Left ventricle myocardium superior (tissue), 1 donor: ENCODE results near the gene SNRK. TPM values are rescaled to one million over a fixed set of nuclear protein-coding genes. Genes with fewer than 3 reads are reported as not detected.
"Not testable (repeated sequence)": the region's sequence is repeated elsewhere in the genome, so short reads cannot be mapped to it uniquely, and the experiment has no call there.

ENCODE experiments used
- ATAC-seq: fragments of 200-7000 bp; cut with Tn5 transposase; one replicate; pipeline ENCODE4 v1.9.1; 2020; ENCODE audit warnings: mild to moderate bottlenecking, moderate library complexity
- DNase-seq: peaks from one replicate; pipeline ENCODE4 v3.0.0-alpha.2; 2020
- intact Hi-C: fragments of 100-400 bp; cut with micrococcal nuclease; formaldehyde crosslinking; loops from one replicate; pipeline ENCODE4 v1.11.0; 2022
- total RNA-seq: library from RNA; stranded (reverse); fragmentation: NEBNext Ultra II Directional; extraction: Animal tissue kit (Norgen Biotek cat#: 25700); gene quantifications from one replicate; pipeline ENCODE4 v1.2.1, GENCODE V29; 2021
- donor health status: DM: no; HTN: yes; CAD: no; lungs with severe emphysema.

Gene SNRK
- total RNA-seq, 1 donor from 2014 or later = 23.6 TPM

DNA sequence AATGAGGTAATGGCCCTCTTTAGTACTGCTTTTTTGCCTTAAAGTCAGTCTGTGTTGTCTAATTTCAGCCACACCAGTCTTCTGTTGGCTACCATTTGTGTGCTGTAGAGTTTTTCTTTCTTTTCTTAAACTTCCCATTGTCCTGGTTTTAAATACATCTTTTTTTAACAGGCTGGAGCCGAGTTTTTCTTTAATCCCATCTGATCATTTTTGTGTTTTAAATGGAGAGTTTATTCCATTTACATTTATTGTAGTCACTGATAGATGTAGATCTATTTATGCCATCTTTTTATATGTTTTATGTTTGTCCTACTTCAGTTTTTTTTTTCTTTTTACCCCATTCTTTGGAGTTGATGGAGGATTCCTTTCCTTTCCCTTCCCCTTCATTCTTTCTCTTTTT lies 49.5 kb downstream of the SNRK start:
- DNase-seq (no peak), ATAC-seq (no peak)
- intact Hi-C loops = no loop called here

DNA sequence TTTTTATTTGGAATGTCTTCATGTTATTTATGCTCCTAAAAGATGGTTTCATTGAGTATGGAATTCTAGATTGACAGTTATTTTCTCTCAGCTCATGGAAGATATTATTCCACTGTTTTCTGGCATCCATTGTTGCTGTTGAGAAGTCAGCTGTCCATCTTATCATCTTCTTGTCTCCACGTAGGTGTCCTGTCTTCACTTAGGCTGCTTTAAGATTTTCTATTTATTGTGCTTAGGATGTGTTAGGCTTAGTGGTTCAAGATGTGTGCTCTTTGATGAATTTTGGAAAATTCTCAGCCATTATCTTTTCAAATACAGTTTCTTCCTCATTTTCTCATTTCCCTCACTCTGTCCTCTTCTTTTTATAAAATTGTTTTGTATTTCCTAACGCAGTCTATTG lies 52.0 kb downstream of the SNRK start:
- no peak for ATAC-seq
- intact Hi-C loops = no loop called here
- DNase-seq = no peak

DNA sequence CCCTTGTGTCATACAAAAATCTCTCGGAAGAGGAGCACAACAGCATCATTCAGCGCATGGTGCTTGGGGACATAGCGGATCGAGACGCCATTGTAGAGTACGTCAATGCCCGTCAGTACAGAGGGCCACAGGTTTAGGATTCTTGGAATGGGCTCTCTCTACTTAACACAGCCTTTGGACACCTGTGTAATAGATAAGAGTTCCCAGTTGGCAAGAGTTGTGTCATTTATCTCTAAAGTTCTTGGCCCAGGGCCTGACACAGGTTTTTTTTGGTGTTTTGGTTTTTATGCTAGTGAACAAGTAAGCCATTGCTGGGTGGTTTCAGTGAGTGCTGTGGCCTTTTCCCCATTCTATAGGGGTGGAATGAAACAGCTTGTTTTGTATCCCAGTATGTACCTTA lies 54.1 kb downstream of the SNRK start:
- peak; percentile 36 for ATAC-seq
- intact Hi-C loops = no loop called here
- no peak for DNase-seq

DNA sequence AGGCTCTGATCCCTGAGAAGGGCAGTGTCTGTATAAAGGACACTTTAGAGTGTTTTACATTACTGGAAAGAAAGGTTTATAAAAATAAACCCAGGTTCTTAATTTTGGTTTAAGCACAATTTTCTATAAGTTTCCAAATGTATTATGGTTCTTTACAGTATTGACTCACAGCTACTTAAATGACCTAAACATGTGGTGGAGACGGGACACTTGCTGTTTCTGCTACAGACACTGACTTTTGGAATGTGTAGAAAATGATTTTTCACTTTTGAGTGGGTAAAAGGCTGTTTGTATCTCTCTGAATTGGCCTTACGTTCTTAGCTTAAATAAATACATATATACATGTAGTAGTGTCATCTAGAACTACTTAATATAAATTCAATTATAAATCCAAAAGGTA lies 55.4 kb downstream of the SNRK start:
- DNase-seq (no peak), ATAC-seq (no peak)
- intact Hi-C loops = no loop called here

DNA sequence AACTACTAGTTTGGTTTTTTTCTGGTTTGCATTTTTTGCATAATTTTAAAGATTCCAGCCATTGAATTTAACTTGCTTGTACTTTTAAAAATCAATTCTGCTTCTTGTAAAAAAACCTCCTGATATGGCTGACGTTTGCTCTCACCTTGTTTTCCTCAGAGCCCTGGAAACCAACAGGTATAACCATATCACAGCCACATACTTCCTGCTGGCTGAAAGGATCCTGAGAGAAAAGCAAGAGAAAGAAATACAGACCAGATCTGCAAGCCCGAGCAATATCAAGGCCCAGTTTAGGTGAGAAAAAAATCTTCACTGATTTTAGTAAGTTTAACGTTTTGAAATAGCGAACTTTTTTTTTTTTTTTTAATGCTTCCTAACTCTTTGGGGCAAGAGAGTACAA lies 56.8 kb downstream of the SNRK start:
- intact Hi-C loops = no loop called here
- no peak for DNase-seq
- ATAC-seq = no peak

DNA sequence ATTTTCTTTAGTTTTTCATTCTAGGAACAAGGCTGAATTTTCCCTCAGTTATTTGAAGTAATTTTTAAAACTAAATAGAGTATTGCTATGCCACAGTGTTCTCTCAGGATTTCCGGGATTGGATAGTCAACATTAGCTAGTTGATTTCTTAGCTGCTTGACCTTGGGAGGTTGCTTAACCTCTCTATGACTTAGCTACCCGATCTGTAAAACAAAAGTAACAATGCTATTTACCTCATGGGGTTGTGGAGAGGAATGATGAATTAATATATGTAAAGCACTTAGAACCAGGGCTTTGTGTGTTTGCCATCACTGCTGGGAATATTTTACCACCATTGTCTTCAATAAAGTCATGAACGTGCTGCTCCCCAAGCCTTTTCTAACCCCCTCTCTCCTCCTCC lies 57.5 kb downstream of the SNRK start:
- ATAC-seq = no peak
- intact Hi-C loops = no loop called here
- no peak for DNase-seq

DNA sequence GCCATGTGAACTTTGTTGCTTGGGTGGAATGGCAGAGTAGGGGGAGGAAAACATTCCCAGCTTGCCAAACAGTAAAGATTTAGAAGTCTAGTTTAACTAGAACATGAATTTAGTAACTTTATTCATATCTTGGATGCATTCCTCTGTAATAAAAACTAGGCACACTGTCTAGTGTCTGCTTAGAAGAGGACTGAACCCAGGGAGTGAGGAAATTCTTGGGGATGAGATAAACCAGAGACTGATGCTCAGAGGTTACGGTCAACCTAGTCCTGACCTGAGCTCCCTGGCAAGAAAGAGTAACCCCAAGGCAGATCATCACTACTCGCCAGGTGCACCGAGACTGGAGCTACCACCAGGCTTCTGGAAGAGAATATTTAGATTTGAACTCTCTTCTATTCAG lies 58.2 kb downstream of the SNRK start:
- ATAC-seq (no peak), DNase-seq (no peak)
- intact Hi-C loops = no loop called here

DNA sequence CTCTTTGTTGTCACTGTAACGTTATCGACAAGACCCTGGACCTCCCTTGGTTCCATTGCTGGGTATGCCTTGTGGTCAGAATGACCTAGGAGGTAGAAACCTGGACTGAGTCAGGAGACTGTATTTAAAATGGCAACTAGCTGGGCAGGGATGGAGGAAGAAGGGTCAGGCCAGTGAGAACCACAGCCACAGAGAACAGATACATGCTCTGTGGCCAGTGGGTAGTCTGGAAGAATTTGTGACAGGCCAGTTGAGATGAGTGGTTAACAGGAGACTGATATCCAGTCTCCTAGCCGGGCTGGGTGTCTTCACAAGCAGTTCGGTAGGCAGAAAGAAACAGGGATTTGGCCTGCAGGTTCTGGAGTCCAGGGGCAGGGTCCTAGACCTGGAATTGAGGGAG lies 58.9 kb downstream of the SNRK start:
- intact Hi-C loops = no loop called here
- ATAC-seq (no peak), DNase-seq (no peak)

DNA sequence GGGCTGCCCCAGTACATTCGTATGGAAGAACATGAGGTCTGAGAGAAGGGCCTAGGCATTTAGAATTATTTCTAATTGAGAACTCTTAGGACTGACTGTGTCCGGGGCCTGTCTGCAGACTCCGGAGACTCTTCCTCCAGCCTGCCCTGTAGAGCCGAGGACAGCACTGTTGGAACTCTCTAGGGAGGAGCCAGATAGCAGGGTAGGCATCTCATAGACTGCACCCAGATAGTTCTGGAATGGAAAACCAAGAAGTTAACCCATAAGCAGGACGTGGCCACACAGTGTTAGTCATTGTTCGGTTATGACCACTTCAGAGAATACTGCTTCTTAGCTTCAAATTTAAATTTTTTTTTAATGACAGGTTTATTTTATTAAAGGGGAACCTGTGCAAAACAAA lies 59.5 kb downstream of the SNRK start:
- intact Hi-C loops = no loop called here
- peak; percentile 30 for ATAC-seq
- no peak for DNase-seq

DNA sequence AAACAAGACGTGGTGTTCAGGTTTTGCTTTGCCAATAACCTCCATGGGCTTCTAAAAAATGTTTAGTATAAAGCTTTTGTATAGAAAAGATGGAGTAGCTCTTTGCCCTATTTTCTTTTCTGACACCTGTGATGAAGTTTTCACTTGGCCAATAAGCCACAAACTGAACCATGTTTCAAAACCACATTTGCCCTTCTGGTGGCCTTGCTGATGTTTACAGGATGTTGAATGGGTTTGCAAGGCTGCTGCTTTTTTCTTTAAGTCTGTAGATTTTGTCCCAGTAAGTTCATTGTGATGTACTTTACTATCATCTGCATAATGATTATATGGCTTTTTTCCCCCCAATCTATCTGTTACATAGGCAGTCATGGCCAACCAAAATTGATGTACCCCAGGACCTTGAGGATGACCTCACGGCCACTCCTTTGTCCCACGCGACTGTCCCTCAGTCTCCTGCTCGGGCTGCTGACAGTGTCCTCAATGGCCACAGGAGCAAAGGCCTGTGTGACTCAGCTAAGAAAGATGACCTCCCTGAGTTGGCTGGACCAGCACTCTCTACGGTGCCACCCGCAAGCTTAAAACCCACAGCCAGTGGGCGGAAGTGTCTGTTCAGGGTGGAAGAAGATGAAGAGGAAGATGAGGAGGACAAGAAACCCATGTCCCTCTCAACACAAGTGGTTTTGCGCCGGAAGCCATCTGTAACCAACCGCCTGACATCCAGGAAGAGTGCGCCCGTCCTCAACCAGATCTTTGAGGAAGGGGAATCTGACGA lies 60.8 kb downstream of the SNRK start:
- no peak for DNase-seq
- ATAC-seq = no peak
- intact Hi-C loops = no loop called here

DNA sequence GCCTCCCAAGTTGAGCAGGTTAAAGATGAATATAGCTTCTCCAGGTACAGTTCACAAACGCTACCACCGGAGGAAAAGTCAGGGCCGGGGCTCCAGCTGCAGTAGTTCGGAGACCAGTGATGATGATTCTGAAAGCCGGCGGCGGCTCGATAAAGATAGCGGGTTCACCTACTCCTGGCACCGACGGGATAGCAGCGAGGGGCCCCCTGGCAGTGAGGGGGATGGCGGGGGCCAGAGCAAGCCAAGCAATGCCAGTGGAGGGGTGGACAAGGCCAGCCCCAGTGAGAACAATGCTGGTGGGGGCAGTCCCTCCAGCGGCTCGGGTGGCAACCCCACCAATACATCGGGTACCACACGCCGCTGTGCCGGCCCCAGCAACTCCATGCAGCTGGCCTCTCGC lies 61.4 kb downstream of the SNRK start:
- intact Hi-C loops = no loop called here
- no peak for DNase-seq
- ATAC-seq = no peak

DNA sequence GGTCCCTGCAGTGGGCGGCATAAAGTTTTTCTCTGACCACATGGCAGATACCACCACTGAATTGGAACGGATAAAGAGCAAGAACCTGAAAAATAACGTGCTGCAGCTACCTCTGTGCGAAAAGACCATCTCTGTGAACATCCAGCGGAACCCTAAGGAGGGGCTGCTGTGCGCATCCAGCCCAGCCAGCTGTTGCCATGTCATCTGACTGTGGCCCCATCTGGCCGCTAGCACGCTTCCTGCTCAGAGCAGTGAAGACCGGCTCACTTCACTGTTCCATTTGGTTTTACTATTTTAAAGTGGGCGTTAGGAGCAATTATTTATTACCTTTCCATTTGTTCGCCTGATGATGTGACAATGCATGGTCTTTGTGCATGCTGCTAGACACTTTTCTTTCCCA lies 62.0 kb downstream of the SNRK start:
- ATAC-seq (no peak), DNase-seq (no peak)
- intact Hi-C loops = no loop called here

DNA sequence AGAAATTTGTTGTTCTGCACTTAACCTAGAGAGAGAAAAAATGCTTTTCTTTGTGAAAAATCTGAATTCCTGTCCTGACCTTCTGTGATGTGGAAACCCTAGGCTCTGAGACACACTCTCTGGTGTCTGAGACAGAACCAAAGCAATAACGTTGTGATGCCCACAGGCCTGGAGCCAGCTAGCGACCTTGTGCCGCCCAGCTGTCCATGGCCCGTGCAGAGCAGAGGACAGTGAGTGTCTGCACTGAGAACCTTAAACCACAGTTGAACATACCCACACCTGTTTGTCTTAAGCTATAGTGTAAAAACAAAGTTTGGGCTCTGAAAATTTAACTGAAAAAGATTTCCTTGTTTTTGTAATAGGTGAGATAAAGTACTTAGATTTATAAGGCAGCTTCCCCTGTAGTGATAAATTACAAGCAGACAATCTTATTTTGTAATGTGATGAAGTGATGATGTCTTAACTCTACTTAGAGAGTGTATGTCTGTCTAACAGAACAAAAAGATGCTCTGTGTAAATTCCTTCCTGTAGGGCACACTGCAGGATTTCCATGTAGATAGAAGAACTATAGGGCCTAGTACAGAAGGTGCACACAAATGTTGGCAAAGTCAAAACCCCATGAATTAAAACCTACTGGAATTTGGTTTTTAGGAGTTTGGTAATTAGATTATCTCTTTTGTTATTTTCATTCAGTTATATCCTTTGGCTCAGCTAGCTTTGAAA lies 62.7 kb downstream of the SNRK start:
- no peak for ATAC-seq
- intact Hi-C loops = no loop called here

DNA sequence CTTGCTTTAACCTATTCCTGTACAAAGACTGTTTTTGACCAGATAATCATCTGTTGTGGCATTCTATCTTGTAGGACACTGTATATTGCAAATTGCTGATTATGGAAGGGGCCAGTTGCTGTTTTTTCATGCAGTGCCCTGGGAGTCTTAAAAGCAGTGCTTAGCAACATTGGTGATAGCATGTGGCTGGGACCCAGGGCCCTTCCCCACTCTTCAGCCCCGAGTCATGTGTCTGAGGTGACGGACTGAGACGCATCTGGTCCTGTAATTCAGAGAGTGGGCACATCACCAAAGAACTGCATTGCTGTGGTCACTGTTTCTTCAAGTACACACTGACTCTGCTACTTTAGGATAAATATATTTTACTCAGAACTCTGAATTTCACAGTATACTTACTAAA lies 63.4 kb downstream of the SNRK start:
- intact Hi-C loops = no loop called here
- DNase-seq = no peak
- peak; percentile 29 for ATAC-seq

More for the DNA sequence above, 62.7 kb downstream of the SNRK start:
- no peak for DNase-seq

DNA sequence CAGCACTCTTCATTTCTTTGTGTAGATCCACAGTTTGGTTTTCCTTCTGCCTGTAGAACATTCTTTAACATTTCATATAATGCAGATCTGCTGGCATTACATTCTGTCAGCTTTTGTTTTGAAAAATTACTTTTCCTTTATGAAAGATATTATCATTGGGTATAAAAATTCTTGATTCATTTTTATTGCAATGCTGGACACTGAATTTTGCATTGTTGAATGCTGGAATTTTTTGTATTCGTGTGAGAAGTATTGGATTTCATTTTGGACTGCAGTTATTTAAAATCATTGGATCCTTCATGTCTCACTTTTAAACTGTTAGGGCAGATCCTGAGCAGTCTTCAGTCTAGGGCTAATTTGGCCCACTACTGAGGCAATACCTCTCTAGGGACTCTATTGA lies 67.1 kb downstream of the SNRK start:
- ATAC-seq (no peak), DNase-seq (no peak)
- intact Hi-C loops = no loop called here

DNA sequence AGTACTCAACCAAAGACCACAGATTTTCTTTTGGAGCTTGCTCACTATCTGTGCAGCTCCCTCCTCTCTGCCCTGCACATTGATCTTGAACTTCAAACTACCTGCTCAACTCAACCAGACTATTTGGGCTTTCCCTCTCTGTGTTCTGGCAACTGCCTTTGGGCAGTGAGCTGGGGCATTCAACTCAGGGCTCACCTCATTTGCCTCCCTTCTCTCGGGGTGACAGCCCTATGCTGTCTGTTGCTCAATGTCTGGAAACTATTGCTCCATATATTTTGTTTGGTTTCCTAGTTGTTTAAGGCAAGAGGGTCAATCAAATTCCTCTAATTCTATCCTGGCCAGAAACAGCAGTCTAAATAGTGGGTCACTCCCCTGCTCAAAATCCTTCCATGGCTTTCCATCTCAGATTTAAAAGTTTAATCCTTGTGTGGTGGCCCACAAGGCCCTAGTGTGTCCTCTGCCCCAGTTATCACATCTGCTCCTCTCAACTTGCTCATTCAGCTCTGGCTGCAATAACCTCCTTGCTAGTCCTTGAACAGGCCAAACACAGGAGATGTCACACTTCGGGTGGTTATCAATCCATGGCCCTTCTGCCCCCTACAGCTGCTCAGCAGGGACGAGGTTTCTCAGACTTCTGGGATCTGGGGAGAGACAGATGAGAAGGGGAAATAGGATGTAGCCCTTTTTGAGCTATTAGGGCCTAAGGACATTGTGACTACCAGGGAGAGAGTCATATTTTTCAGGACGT lies 67.8 kb downstream of the SNRK start:
- intact Hi-C loops = no loop called here
- DNase-seq = no peak
- no peak for ATAC-seq

DNA sequence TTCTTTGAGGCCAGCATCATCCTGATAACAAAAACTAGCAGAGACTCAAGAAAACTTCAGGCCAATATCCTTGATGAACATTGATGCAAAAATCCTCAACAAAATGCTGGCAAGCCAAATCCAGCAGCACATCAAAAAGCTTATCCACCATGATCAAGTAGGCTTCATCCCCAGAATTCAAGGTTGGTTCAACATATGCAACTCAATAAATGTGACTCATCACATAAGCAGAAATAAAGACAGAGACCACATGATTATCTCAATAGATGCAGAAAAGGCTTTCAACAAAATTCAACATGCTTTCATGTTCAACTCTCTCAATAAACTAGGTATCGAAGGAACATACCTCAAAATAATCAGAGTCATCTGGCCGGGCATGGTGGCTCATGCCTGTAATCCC lies 69.7 kb downstream of the SNRK start:
- DNase-seq, ATAC-seq, intact Hi-C loops: not testable (repeated sequence)

DNA sequence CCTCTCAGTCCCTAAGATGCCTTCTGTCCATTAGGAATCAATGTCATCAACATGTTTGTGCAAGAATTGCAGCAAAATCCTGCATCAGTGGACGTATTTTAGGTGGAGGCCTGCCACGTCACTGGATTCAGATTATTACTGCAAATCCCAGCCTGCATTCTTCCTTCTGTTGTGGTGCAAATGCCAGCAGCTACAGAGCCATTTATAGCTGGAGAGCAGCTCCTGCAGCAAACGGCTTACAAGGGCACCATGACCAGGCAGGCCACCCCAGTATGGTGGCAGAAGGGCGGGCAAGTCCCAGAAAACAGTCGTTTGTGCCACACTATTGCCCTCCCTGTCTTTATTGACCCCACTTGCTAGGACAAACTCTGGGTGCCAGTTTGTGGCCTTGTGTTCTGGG lies 74.7 kb downstream of the SNRK start:
- peak; percentile 52 for ATAC-seq
- DNase-seq = no peak
- intact Hi-C loops = no loop called here

DNA sequence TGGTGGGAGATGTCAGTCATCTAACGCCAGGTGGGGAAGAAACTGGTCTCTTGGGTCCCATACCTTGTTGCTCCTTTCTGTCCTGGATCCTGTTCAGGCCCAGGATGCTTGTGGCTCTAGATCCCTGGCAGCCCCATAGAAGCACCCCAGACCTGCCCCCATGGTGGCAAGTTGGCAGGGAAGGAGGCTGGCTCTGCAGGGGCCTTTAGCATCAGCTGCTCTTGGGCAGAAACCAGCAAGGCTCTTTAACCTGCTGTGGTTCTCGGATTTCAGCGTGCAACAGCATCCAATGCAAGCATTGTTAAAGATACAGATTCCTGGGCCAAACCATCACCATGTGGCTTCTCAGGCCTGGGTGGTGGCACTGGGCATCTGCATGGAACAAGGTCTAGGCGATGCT lies 75.8 kb downstream of the SNRK start:
- ATAC-seq = no peak
- intact Hi-C loops = no loop called here
- DNase-seq = no peak

DNA sequence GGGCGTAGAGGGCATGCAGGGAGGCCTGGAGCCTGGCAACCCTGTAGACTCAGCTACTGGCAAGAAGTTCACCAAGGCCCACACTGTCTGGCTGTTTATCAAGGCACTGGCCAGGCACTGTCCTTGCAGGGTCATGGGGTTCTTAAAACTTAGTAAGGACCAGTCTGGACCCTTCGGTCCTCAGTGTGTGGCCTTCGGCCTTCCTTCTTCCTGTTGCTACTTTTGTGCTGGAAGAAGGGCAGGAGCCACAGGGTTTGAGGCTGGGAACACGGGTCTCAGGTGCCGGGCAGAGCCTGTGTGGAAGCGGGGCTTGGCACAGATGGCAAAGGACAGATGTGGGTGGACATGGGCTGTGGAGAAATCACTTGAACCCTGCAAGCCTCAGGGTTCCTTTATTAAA lies 76.6 kb downstream of the SNRK start:
- no peak for ATAC-seq
- DNase-seq = no peak
- intact Hi-C loops = no loop called here
